Muscle layer of colon (tissue), 2 donors: ENCODE measurements around the gene OTOA.

Experiments used
- H3K27ac ChIP-seq: one replicate; pipeline ENCODE4 v1.7.0; 2013; ENCODE audit warnings: low read depth, mild to moderate bottlenecking, low read length, moderate library complexity
- H3K27me3 ChIP-seq, 2 donors: one replicate each; pipeline ENCODE4 v1.7.0; 2013; ENCODE audit warnings: low read length in 2 of 2, mild to moderate bottlenecking in 2 of 2; ENCODE audit not compliant: insufficient read depth in 2 of 2, control insufficient read depth in 1 of 2
- H3K36me3 ChIP-seq: one replicate; pipeline ENCODE4 v1.7.0; 2013; ENCODE audit warnings: mild to moderate bottlenecking, low read length; ENCODE audit not compliant: insufficient read depth
- H3K4me1 ChIP-seq: one replicate; pipeline ENCODE4 v1.7.0; 2013; ENCODE audit warnings: mild to moderate bottlenecking, low read length; ENCODE audit not compliant: insufficient read depth
- H3K4me3 ChIP-seq, 2 donors: one replicate each; pipeline ENCODE4 v1.7.0; 2013; ENCODE audit warnings: low read length in 2 of 2, low read depth in 1 of 2, mild to moderate bottlenecking in 1 of 2, moderate library complexity in 1 of 2
- H3K9ac ChIP-seq: one replicate; pipeline ENCODE4 v1.7.0; 2013; ENCODE audit warnings: low read length
- H3K9me3 ChIP-seq: one replicate; pipeline ENCODE4 v1.7.0; 2013; ENCODE audit warnings: mild to moderate bottlenecking, low read length
- donor health status: abdominal sarcoma.
- donor health status: Adenocarcinoma of cecum.

The OTOA gene

DNA sequence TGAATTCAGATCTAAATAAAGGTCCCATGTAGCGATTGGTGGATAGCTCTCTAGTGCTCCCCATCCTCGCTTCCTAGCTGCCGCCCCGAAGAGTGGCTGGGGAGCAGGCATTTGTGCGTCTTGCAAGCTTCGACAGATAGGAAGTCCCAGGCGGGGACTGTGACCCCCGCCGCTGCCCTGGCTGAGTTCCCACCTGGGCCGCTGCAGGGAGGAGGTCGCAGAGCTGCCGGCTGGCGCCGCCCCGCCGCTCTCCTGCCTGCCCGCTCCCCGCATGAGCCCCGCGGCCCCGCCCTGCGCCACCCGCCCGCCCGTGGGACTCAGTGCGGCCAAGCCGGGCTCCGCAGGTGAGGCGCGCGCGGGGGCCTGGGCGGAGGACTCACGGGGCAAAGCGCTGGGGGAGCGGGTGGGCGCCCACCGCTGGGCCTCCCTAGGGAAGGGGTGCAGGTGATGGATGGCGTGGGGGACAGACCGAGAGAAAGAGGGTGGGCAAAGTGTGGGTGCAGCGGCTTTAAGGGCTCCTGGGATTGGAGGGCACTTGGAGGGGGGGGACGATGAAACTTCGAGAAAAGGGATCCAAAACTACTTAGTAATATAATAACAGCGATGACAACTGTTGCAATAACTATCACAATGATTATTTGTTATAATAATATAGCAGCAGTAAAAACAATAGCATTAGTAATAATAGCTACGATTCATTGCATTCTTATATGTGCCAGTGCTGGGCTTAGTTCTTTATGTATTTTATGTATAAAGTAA lies at the start of gene OTOA:
Gene OTOA (plus strand): TSS at position 80 of the 759 bp plus-strand sequence. CDS start 14,547 bp downstream, outside the sequence.
- H3K4me1 ChIP-seq = no peaks in the 10 kb centered on the region
- no peaks in the 10 kb centered on the region for H3K9me3 ChIP-seq
- H3K27ac ChIP-seq = no peak within 1 kb of the TSS
- H3K27me3 ChIP-seq = peaks cover 5 to 6% of the 10 kb centered on the region in 2 donors
- no peaks in the 10 kb centered on the region for H3K36me3 ChIP-seq
- H3K9ac ChIP-seq = no peak within 1 kb of the TSS
- peak within 1 kb of the TSS in 1 of 2 donors; percentile 32 for H3K4me3 ChIP-seq

DNA sequence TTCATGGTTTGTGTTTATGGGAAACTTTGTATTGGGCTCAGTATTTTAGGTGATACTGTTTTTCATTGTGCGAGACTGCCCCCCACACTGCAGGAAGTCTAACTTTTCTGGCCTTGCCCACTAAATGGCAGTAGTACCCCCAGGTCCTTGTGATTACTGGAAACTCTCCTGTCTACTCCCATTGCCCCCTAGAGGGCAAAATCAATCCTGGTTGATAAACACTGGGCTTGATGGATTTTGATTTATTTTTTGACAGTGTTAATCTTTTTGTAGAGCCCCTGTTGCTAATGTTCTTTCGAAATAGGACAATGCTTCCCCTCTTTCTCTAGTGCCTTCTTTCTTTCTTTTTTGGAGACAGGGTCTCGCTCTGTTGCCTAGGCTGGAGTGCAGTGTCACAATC lies 48.9 kb upstream of the OTOA start:
- Histone ChIP-seq H3K9ac (no peak overlapping the region), H3K36me3 (peaks cover 7% of the 10 kb centered on the region), H3K4me3 (no peak overlapping the region), H3K9me3 (no peaks in the 10 kb centered on the region), H3K4me1 (peaks cover 22% of the 10 kb centered on the region), H3K27me3 (no peaks in the 10 kb centered on the region), H3K27ac (no peak overlapping the region)

GRCh38 chr16:21617607-21618006 lies 46.2 kb upstream of the OTOA start:
- no peaks in the 10 kb centered on the region for H3K9me3 ChIP-seq
- no peak overlapping the region for H3K27ac ChIP-seq
- peaks cover 7% of the 10 kb centered on the region for H3K36me3 ChIP-seq
- no peak overlapping the region for H3K9ac ChIP-seq
- H3K4me1 ChIP-seq = no peaks in the 10 kb centered on the region
- H3K4me3 ChIP-seq = no peak overlapping the region
- H3K27me3 ChIP-seq = no peaks in the 10 kb centered on the region

GRCh38 chr16:21618281-21618680 lies 45.5 kb upstream of the OTOA start:
- Histone ChIP-seq H3K9me3 (no peaks in the 10 kb centered on the region), H3K36me3 (peaks cover 7% of the 10 kb centered on the region), H3K4me1 (no peaks in the 10 kb centered on the region), H3K4me3 (no peak overlapping the region), H3K9ac (no peak overlapping the region), H3K27ac (no peak overlapping the region), H3K27me3 (no peaks in the 10 kb centered on the region)

GRCh38 chr16:21619765-21620425 lies 43.9 kb upstream of the OTOA start:
- H3K4me3 ChIP-seq = no peak overlapping the region
- peaks cover 10% of the 10 kb centered on the region for H3K36me3 ChIP-seq
- no peak overlapping the region for H3K9ac ChIP-seq
- no peaks in the 10 kb centered on the region for H3K9me3 ChIP-seq
- no peaks in the 10 kb centered on the region for H3K27me3 ChIP-seq
- no peaks in the 10 kb centered on the region for H3K4me1 ChIP-seq
- H3K27ac ChIP-seq = no peak overlapping the region

- no peaks in the 10 kb centered on the region for H3K27me3 ChIP-seq
- no peaks in the 10 kb centered on the region for H3K9me3 ChIP-seq
- no peak overlapping the region for H3K4me3 ChIP-seq
- no peaks in the 10 kb centered on the region for H3K4me1 ChIP-seq
- H3K27ac ChIP-seq = no peak overlapping the region
- peaks cover 17% of the 10 kb centered on the region for H3K36me3 ChIP-seq
- no peak overlapping the region for H3K9ac ChIP-seq
Observed at GRCh38 chr16:21620592-21620991, 43.2 kb upstream of the OTOA start.

GRCh38 chr16:21622545-21622944 lies 41.2 kb upstream of the OTOA start:
- Histone ChIP-seq H3K36me3 (peaks cover 12% of the 10 kb centered on the region), H3K4me1 (peaks cover 10% of the 10 kb centered on the region), H3K4me3 (no peak overlapping the region), H3K27ac (no peak overlapping the region), H3K9ac (no peak overlapping the region), H3K9me3 (no peaks in the 10 kb centered on the region), H3K27me3 (no peaks in the 10 kb centered on the region)

DNA sequence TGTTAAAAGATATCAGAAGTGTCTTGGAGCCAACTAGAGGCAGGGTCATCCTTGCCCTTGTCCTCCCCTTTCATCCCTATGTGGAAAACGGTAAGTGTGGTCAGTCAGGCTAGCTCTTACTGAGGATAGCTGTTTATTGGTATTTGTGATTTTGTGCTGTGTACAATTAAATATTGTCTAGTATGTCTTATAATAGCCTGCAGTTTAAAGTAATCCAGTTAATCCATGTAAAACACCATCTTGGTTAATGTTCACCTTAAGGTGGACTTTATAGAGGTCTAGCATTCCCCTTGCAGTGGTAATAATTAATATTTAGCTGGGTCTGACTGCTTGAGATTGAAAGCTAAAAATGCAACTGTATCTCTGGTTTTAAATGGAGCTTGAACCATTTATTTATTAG lies 38.7 kb upstream of the OTOA start:
- no peaks in the 10 kb centered on the region for H3K9me3 ChIP-seq
- no peak overlapping the region for H3K9ac ChIP-seq
- H3K27ac ChIP-seq = no peak overlapping the region
- H3K36me3 ChIP-seq = peaks cover 22% of the 10 kb centered on the region
- no peaks in the 10 kb centered on the region for H3K27me3 ChIP-seq
- no peak overlapping the region for H3K4me3 ChIP-seq
- H3K4me1 ChIP-seq = peaks cover 10% of the 10 kb centered on the region

- peaks cover 24% of the 10 kb centered on the region for H3K36me3 ChIP-seq
- no peak overlapping the region for H3K9ac ChIP-seq
- no peak overlapping the region for H3K27ac ChIP-seq
- peak overlapping the region in 1 of 2 donors; percentile 35 for H3K4me3 ChIP-seq
- H3K27me3 ChIP-seq = no peaks in the 10 kb centered on the region
- H3K9me3 ChIP-seq = no peaks in the 10 kb centered on the region
- H3K4me1 ChIP-seq = peaks cover 10% of the 10 kb centered on the region
Observed at GRCh38 chr16:21626659-21627277, 37.0 kb upstream of the OTOA start.

DNA sequence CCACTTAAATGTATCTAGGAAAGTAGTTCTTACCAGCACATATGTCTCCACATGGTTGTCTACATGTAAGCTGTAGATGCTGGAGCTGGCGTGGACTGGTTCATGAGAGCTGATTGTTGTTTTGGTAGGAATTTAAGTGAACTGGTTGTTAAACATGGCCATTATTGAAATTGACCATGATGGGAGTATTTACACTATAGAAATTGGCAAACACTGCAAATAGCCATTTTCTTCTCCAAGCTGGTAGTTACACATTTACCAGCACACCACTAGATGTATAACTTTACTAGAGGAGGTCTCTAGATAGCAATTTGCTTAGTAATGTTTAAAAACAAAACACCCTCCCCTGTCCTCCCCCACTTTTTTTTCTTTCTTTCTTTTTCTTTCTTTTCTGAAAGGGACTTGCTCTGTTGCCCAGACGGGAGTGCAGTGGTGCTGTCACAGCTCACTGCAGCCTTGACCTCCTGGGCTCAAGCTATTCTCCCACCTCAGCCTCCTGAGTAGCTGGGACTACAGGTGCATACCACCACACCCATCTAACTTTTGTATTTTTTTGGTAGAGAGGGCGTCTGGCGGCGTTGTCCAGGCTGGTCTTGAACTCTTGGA lies 35.5 kb upstream of the OTOA start:
- Histone ChIP-seq H3K27me3 (no peaks in the 10 kb centered on the region), H3K27ac (no peak overlapping the region), H3K4me3 (no peak overlapping the region), H3K9me3 (no peaks in the 10 kb centered on the region), H3K9ac (no peak overlapping the region), H3K4me1 (peaks cover 10% of the 10 kb centered on the region), H3K36me3 (peaks cover 24% of the 10 kb centered on the region)

GRCh38 chr16:21628772-21629171 lies 35.0 kb upstream of the OTOA start:
- Histone ChIP-seq H3K27ac (no peak overlapping the region), H3K4me3 (no peak overlapping the region), H3K9ac (no peak overlapping the region), H3K4me1 (peaks cover 10% of the 10 kb centered on the region), H3K36me3 (peaks cover 24% of the 10 kb centered on the region), H3K9me3 (no peaks in the 10 kb centered on the region), H3K27me3 (no peaks in the 10 kb centered on the region)
